Subcutaneous abdominal adipose tissue (tissue), 5 donors: ENCODE measurements around the gene NDC1.

Experiments used
- H3K27ac ChIP-seq: one replicate; pipeline ENCODE4 v1.7.0; 2013; ENCODE audit warnings: low read depth, mild to moderate bottlenecking, inconsistent platforms, low read length, moderate library complexity
- H3K27me3 ChIP-seq, 5 donors: one replicate each; pipeline ENCODE4 v1.7.0; 2013; ENCODE audit warnings: low read length in 5 of 5, inconsistent platforms in 1 of 5; ENCODE audit not compliant: control insufficient read depth in 5 of 5, insufficient read depth in 4 of 5
- H3K36me3 ChIP-seq, 5 donors: one replicate each; pipeline ENCODE4 v1.7.0; 2013; ENCODE audit warnings: low read length in 5 of 5; ENCODE audit not compliant: control insufficient read depth in 5 of 5, insufficient read depth in 5 of 5
- H3K4me1 ChIP-seq, 5 donors: one replicate each; pipeline ENCODE4 v1.7.0; 2013; ENCODE audit warnings: low read length in 5 of 5, mild to moderate bottlenecking in 3 of 5, moderate library complexity in 1 of 5; ENCODE audit not compliant: control insufficient read depth in 5 of 5, insufficient read depth in 5 of 5
- H3K4me3 ChIP-seq, 5 donors: one replicate each; pipeline ENCODE4 v1.7.0; 2013; ENCODE audit warnings: low read length in 5 of 5, low read depth in 1 of 5
- H3K9ac ChIP-seq, 5 donors: one replicate each; pipeline ENCODE4 v1.7.0; 2013; ENCODE audit warnings: low read length in 5 of 5, mild to moderate bottlenecking in 4 of 5, moderate library complexity in 3 of 5
- H3K9me3 ChIP-seq, 5 donors: one replicate each; pipeline ENCODE4 v1.7.0; 2013; ENCODE audit warnings: low read length in 5 of 5; ENCODE audit not compliant: control insufficient read depth in 5 of 5
- donor health status: healthy.
- donor health status: healthy.
- donor health status: healthy.
- donor health status: healthy.
- donor health status: healthy.

NDC1 gene

GRCh38 chr1:53754484-53755312 lies 83.4 kb downstream of the NDC1 start:
- Histone ChIP-seq H3K9ac (no peak overlapping the region), H3K27me3 (no peaks in the 10 kb centered on the region), H3K27ac (no peak overlapping the region), H3K36me3 (no peaks in the 10 kb centered on the region), H3K4me1 (no peaks in the 10 kb centered on the region), H3K4me3 (no peak overlapping the region), H3K9me3 (no peaks in the 10 kb centered on the region)

- Histone ChIP-seq H3K4me1 (no peaks in the 10 kb centered on the region), H3K27ac (no peak overlapping the region), H3K9ac (no peak overlapping the region), H3K27me3 (no peaks in the 10 kb centered on the region), H3K36me3 (no peaks in the 10 kb centered on the region), H3K9me3 (no peaks in the 10 kb centered on the region), H3K4me3 (no peak overlapping the region)
Observed at GRCh38 chr1:53752281-53752680, 85.8 kb downstream of the NDC1 start.

GRCh38 chr1:53747841-53748240 lies 90.3 kb downstream of the NDC1 start:
- H3K27ac ChIP-seq, result no peak overlapping the region
- no peak overlapping the region for H3K4me3 ChIP-seq
- peaks cover 0 to under 1% (median 0%) of the 10 kb centered on the region in 5 donors for H3K9me3 ChIP-seq
- no peaks in the 10 kb centered on the region for H3K36me3 ChIP-seq
- no peak overlapping the region for H3K9ac ChIP-seq
- no peaks in the 10 kb centered on the region for H3K4me1 ChIP-seq
- peaks cover 0 to 4% (median 0%) of the 10 kb centered on the region in 5 donors for H3K27me3 ChIP-seq

GRCh38 chr1:53740621-53741105 lies 97.4 kb downstream of the NDC1 start:
- Histone ChIP-seq H3K4me1 (peaks cover 2 to 24% (median 24%) of the 10 kb centered on the region in 5 donors), H3K9me3 (peaks cover 0 to 2% (median 0%) of the 10 kb centered on the region in 5 donors), H3K9ac (no peak overlapping the region), H3K27me3 (peaks cover 0 to 19% (median 2%) of the 10 kb centered on the region in 5 donors), H3K36me3 (no peaks in the 10 kb centered on the region), H3K4me3 (no peak overlapping the region), H3K27ac (no peak overlapping the region)

GRCh38 chr1:53739109-53739681 lies 98.9 kb downstream of the NDC1 start, which contains the start of gene GLIS1:
GLIS1 (minus strand) TSS chr1:53739164; CDS start chr1:53738064, 1,100 bp downstream.
- peaks cover 2 to 24% (median 24%) of the 10 kb centered on the region in 5 donors for H3K4me1 ChIP-seq
- H3K27me3 ChIP-seq, result peaks cover 0 to 19% (median 2%) of the 10 kb centered on the region in 5 donors
- H3K27ac ChIP-seq, result no peak within 1 kb of the TSS
- no peaks in the 10 kb centered on the region for H3K36me3 ChIP-seq
- peak within 1 kb of the TSS; percentile 66 to 87 (median 75) for H3K4me3 ChIP-seq
- H3K9ac ChIP-seq, result peak within 1 kb of the TSS in 4 of 5 donors; percentile 16 to 64 (median 38)
- H3K9me3 ChIP-seq, result peaks cover 0 to 2% (median 0%) of the 10 kb centered on the region in 5 donors

- peaks cover 0 to 2% (median 0%) of the 10 kb centered on the region in 5 donors for H3K9me3 ChIP-seq
- peak overlapping the region; percentile 57 to 87 (median 74) for H3K4me3 ChIP-seq
- peaks cover 2 to 24% (median 24%) of the 10 kb centered on the region in 5 donors for H3K4me1 ChIP-seq
- no peak overlapping the region for H3K27ac ChIP-seq
- no peaks in the 10 kb centered on the region for H3K36me3 ChIP-seq
- H3K27me3 ChIP-seq, result peaks cover 0 to 19% (median 2%) of the 10 kb centered on the region in 5 donors
- peak overlapping the region in 2 of 5 donors; percentile 45 to 64 for H3K9ac ChIP-seq
Observed at GRCh38 chr1:53738205-53739108, 99.6 kb downstream of the NDC1 start.

- Histone ChIP-seq H3K9ac (peak overlapping the region in 1 of 5 donors; percentile 64), H3K4me1 (peaks cover 2 to 24% (median 24%) of the 10 kb centered on the region in 5 donors), H3K4me3 (peak overlapping the region; percentile 57 to 87 (median 74)), H3K27me3 (peaks cover 0 to 16% (median 2%) of the 10 kb centered on the region in 5 donors), H3K9me3 (peaks cover 0 to under 1% (median 0%) of the 10 kb centered on the region in 5 donors), H3K36me3 (no peaks in the 10 kb centered on the region), H3K27ac (no peak overlapping the region)
Observed at GRCh38 chr1:53737648-53738204, 100.4 kb downstream of the NDC1 start.

- Histone ChIP-seq H3K36me3 (no peaks in the 10 kb centered on the region), H3K9me3 (no peaks in the 10 kb centered on the region), H3K4me3 (no peak overlapping the region), H3K4me1 (peaks cover 2 to 24% (median 24%) of the 10 kb centered on the region in 5 donors), H3K9ac (no peak overlapping the region), H3K27me3 (peaks cover 0 to 14% (median 2%) of the 10 kb centered on the region in 5 donors), H3K27ac (no peak overlapping the region)
Observed at GRCh38 chr1:53736290-53736689, 101.8 kb downstream of the NDC1 start.

- H3K27ac ChIP-seq, result no peak overlapping the region
- no peak overlapping the region for H3K9ac ChIP-seq
- no peak overlapping the region for H3K4me3 ChIP-seq
- no peaks in the 10 kb centered on the region for H3K9me3 ChIP-seq
- peaks cover 2 to 24% (median 24%) of the 10 kb centered on the region in 5 donors for H3K4me1 ChIP-seq
- H3K36me3 ChIP-seq, result no peaks in the 10 kb centered on the region
- H3K27me3 ChIP-seq, result peaks cover 0 to 14% (median 2%) of the 10 kb centered on the region in 5 donors
Observed at GRCh38 chr1:53735681-53736080, 102.4 kb downstream of the NDC1 start.
